ENCODE data around the gene INPP4B. TPM values are rescaled to one million over a fixed set of nuclear protein-coding genes. Genes with fewer than 3 reads are reported as not detected.
"Not testable (repeated sequence)": the region's sequence is repeated elsewhere in the genome, so short reads cannot be mapped to it uniquely, and the experiment has no call there.

INPP4B gene
- total and polyA plus RNA-seq, 2 donors (not counting 1 experiment from before 2014, with no cell fraction given) = 19.7 to 22.2 TPM

- Histone ChIP-seq H3K79me2 (ENCODE audit: control insufficient read depth, insufficient read depth, low read length) (no peaks in the 10 kb centered on the region), H4K20me1 (ENCODE audit: control insufficient read depth, extremely low read depth, insufficient read depth, low read length) (no peaks in the 10 kb centered on the region), H2AFZ (ENCODE audit: low read length) (no peak overlapping the region), H3K4me2 (ENCODE audit: extremely low read depth, insufficient read depth, low read length) (peak overlapping the region; percentile 69), H3K9ac (ENCODE audit: insufficient read depth, low read length) (peak overlapping the region; percentile 10), H3K4me1 (ENCODE audit: control insufficient read depth, extremely low read depth, insufficient read depth, low read length) (peaks cover 13% of the 10 kb centered on the region), H3K9me3 (ENCODE audit: control insufficient read depth, insufficient read depth, low read depth, low read length) (no peaks in the 10 kb centered on the region), H3K27me3 (ENCODE audit: control insufficient read depth, insufficient read depth, low read length) (no peaks in the 10 kb centered on the region), H3K36me3 (ENCODE audit: control insufficient read depth, insufficient read depth, low read length) (no peaks in the 10 kb centered on the region), H3K4me3 (replicated peaks in 1 of 4; ENCODE audit: control extremely low read depth in 1 of 4, insufficient read depth in 1 of 4, low read depth in 3 of 4, low read length in 4 of 4) (peak overlapping the region; percentile 37 to 85 (median 58)), H3K27ac (ENCODE audit: insufficient read depth, low read length) (peak overlapping the region; percentile 1)
- peak; percentile 62 to 90 for DNase-seq (ENCODE audit: low read depth in 2 of 2)
- TF ChIP-seq EZH2 (IDR thresholded peaks at IDR 0.05; ENCODE audit: low read length, missing control alignments) (no peak), CTCF (conservative IDR thresholded peaks at IDR 0.05 in 1 of 2, IDR thresholded peaks at IDR 0.05 in 1 of 2; ENCODE audit: low read depth in 1 of 2, low read length in 2 of 2) (no peak)
These were observed 441.9 kb downstream of the INPP4B start for GRCh38 chr4:142404191-142404611.

GRCh38 chr4:142402900-142403299 is 443.2 kb downstream of the INPP4B start:
- peaks cover 13% of the 10 kb centered on the region for H3K4me1 ChIP-seq (ENCODE audit: control insufficient read depth, extremely low read depth, insufficient read depth, low read length)
- H3K9ac ChIP-seq (ENCODE audit: insufficient read depth, low read length) = no peak overlapping the region
- H3K4me3 ChIP-seq (replicated peaks in 1 of 4; ENCODE audit: control extremely low read depth in 1 of 4, insufficient read depth in 1 of 4, low read depth in 3 of 4, low read length in 4 of 4) = peak overlapping the region in 2 of 4 experiments; percentile 64 to 85
- H3K9me3 ChIP-seq (ENCODE audit: control insufficient read depth, insufficient read depth, low read depth, low read length) = no peaks in the 10 kb centered on the region
- H4K20me1 ChIP-seq (ENCODE audit: control insufficient read depth, extremely low read depth, insufficient read depth, low read length) = no peaks in the 10 kb centered on the region
- H2AFZ ChIP-seq (ENCODE audit: low read length) = no peak overlapping the region
- H3K79me2 ChIP-seq (ENCODE audit: control insufficient read depth, insufficient read depth, low read length) = no peaks in the 10 kb centered on the region
- TF ChIP-seq CTCF (conservative IDR thresholded peaks at IDR 0.05 in 1 of 2, IDR thresholded peaks at IDR 0.05 in 1 of 2; ENCODE audit: low read depth in 1 of 2, low read length in 2 of 2) (no peak), EZH2 (IDR thresholded peaks at IDR 0.05; ENCODE audit: low read length, missing control alignments) (no peak)
- peak overlapping the region; percentile 36 for H3K4me2 ChIP-seq (ENCODE audit: extremely low read depth, insufficient read depth, low read length)
- H3K27ac ChIP-seq (ENCODE audit: insufficient read depth, low read length) = peak overlapping the region; percentile 36
- no peaks in the 10 kb centered on the region for H3K36me3 ChIP-seq (ENCODE audit: control insufficient read depth, insufficient read depth, low read length)
- DNase-seq (ENCODE audit: low read depth in 2 of 2) = peak; percentile 46 to 53
- H3K27me3 ChIP-seq (ENCODE audit: control insufficient read depth, insufficient read depth, low read length) = no peaks in the 10 kb centered on the region

GRCh38 chr4:142402156-142402555 is 443.9 kb downstream of the INPP4B start:
- Histone ChIP-seq H3K9me3 (ENCODE audit: control insufficient read depth, insufficient read depth, low read depth, low read length) (no peaks in the 10 kb centered on the region), H4K20me1 (ENCODE audit: control insufficient read depth, extremely low read depth, insufficient read depth, low read length) (no peaks in the 10 kb centered on the region), H3K79me2 (ENCODE audit: control insufficient read depth, insufficient read depth, low read length) (no peaks in the 10 kb centered on the region), H3K4me3 (replicated peaks in 1 of 4; ENCODE audit: control extremely low read depth in 1 of 4, insufficient read depth in 1 of 4, low read depth in 3 of 4, low read length in 4 of 4) (peak overlapping the region in 1 of 4 experiments; percentile 64), H3K27me3 (ENCODE audit: control insufficient read depth, insufficient read depth, low read length) (no peaks in the 10 kb centered on the region), H3K4me2 (ENCODE audit: extremely low read depth, insufficient read depth, low read length) (no peak overlapping the region), H3K9ac (ENCODE audit: insufficient read depth, low read length) (no peak overlapping the region), H3K27ac (ENCODE audit: insufficient read depth, low read length) (no peak overlapping the region), H2AFZ (ENCODE audit: low read length) (no peak overlapping the region), H3K4me1 (ENCODE audit: control insufficient read depth, extremely low read depth, insufficient read depth, low read length) (peaks cover 11% of the 10 kb centered on the region), H3K36me3 (ENCODE audit: control insufficient read depth, insufficient read depth, low read length) (no peaks in the 10 kb centered on the region)
- TF ChIP-seq EZH2 (IDR thresholded peaks at IDR 0.05; ENCODE audit: low read length, missing control alignments) (no peak), CTCF (conservative IDR thresholded peaks at IDR 0.05 in 1 of 2, IDR thresholded peaks at IDR 0.05 in 1 of 2; ENCODE audit: low read depth in 1 of 2, low read length in 2 of 2) (no peak)
- peak; percentile 39 to 61 for DNase-seq (ENCODE audit: low read depth in 2 of 2)

- H4K20me1 ChIP-seq (ENCODE audit: control insufficient read depth, extremely low read depth, insufficient read depth, low read length); DNase-seq (ENCODE audit: low read depth in 2 of 2); H3K4me3 ChIP-seq (replicated peaks in 1 of 4; ENCODE audit: control extremely low read depth in 1 of 4, insufficient read depth in 1 of 4, low read depth in 3 of 4, low read length in 4 of 4); H3K9ac ChIP-seq (ENCODE audit: insufficient read depth, low read length); H3K9me3 ChIP-seq (ENCODE audit: control insufficient read depth, insufficient read depth, low read depth, low read length); H2AFZ ChIP-seq (ENCODE audit: low read length); H3K79me2 ChIP-seq (ENCODE audit: control insufficient read depth, insufficient read depth, low read length); H3K27ac ChIP-seq (ENCODE audit: insufficient read depth, low read length); H3K36me3 ChIP-seq (ENCODE audit: control insufficient read depth, insufficient read depth, low read length); H3K4me2 ChIP-seq (ENCODE audit: extremely low read depth, insufficient read depth, low read length); H3K27me3 ChIP-seq (ENCODE audit: control insufficient read depth, insufficient read depth, low read length); H3K4me1 ChIP-seq (ENCODE audit: control insufficient read depth, extremely low read depth, insufficient read depth, low read length): not testable (repeated sequence)
These were observed 448.6 kb downstream of the INPP4B start for GRCh38 chr4:142397364-142397991.

Data from fibroblast of lung (primary cell).